Endometrial microvascular endothelial cells (primary cell): ENCODE results near the gene CDH23. TPM values are rescaled to one million over a fixed set of nuclear protein-coding genes. Genes with fewer than 3 reads are reported as not detected.

Experiments
- in situ Hi-C: cut with HindIII; loops from 2 replicates; pipeline ENCODE4 v1.10.0; 2017; ENCODE audit warnings: low sequenced_read_pairs, low pct_unique_long_range_greater_than_20kb; ENCODE audit errors: inconsistent ontology term
- total RNA-seq: library from RNA; depleted of rRNA; stranded (reverse); fragments of >200 nt; gene quantifications from one replicate; pipeline ENCODE4 v1.2.3, GENCODE V29; 2015; ENCODE audit errors: inconsistent ontology term

Gene CDH23
- total RNA-seq, 1 donor from 2014 or later, result 0.09 TPM

- in situ Hi-C loops, result no loop called here
These were observed 29.4 kb upstream of the CDH23 start for GRCh38 chr10:71367271-71367670.

GRCh38 chr10:71368176-71368575, 28.5 kb upstream of the CDH23 start:
- in situ Hi-C loops, result no loop called here

DNA sequence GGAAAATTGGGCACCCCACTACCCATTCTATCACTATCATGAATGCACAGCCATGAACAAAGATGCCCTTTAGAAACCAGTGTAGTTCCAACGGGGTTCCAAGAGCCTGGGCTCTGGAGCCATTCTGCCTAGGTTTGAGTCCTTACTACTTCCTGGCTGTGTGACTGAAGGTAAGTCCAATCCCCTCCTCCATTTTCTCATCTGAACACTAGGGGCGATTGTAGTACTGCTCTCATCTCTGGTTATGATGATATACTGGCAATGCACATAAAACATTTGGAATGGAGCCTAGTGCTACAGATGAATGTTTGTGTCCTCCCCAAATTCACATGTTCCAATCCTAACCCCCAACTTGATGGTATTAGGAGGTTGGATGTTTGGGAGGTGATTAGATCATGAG, 28.1 kb upstream of the CDH23 start:
- in situ Hi-C loops, result no loop called here

GRCh38 chr10:71369602-71370001, 27.1 kb upstream of the CDH23 start:
- in situ Hi-C loops, result no loop called here

DNA sequence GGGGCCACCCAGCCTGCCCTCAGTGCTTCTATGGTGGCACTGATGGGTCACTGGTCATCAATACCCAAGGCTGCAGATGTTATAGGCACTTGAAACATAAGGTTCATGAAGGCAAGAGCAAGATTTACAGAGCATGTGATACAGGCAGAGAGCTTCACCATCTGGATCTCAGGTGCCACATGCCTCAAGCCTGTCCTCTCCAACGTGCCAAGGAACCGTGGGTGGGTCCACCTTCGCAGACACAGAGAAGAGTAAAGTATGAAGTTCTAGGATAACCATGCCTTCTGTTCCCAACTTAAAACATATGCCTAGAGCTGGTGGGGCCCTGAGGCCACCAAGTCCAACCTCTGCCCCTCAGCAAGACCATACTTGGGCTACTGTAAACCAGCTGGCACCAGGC, 26.7 kb upstream of the CDH23 start:
- in situ Hi-C loops, result no loop called here

- in situ Hi-C loops, result no loop called here
These were observed 25.0 kb upstream of the CDH23 start for GRCh38 chr10:71371750-71372166.

- in situ Hi-C loops, result no loop called here
These were observed 23.7 kb upstream of the CDH23 start for GRCh38 chr10:71372882-71373495.

- in situ Hi-C loops, result loop anchor here (25.0 kb wide), 1 partner anchor 188 kb away; no protein-coding TSS in a partner anchor
These were observed 22.1 kb upstream of the CDH23 start for GRCh38 chr10:71374481-71375233.

GRCh38 chr10:71375952-71376351, 20.8 kb upstream of the CDH23 start:
- in situ Hi-C loops, result loop anchor here (25.0 kb wide), 1 partner anchor 186 kb away; no protein-coding TSS in a partner anchor

DNA sequence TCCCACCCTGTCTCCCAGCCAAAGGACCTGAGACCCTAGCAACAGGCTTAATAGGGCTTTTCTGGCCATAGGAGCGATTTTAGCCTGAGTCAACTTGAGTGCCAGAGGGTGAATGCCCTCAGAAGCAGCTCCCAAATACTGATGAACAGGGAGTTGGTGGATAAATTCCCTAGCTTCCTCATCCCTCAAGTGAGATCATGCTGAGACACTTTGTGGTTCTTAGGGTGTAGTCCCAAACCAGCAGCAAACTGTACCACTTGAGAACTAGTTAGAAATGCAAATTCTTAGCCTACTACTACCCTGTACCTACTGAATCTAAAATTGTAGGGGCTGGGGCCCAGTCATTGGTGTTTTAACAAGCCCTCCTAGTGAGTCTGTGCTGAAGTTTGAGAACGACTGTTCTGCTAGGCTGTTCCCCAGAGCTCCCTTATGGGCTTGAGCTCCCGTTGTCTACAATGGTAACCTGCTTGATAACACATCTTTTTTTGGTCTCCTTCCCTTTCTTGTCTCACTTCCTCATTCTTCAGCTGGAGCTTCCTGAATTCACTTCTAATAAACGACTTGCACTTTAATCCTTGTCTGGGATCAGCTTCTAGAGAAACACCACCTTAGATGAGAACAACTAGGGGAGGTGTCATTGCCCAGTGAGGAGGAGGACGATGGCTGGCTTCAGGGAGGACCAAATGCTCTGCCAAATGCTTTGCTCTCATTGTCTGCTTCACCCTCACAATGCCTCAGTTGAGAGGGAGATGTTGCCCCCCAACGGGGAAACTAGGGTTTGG, 18.2 kb upstream of the CDH23 start:
- in situ Hi-C loops, result loop anchor here (25.0 kb wide), 1 partner anchor 184 kb away; no protein-coding TSS in a partner anchor

- in situ Hi-C loops, result loop anchor here (25.0 kb wide), 1 partner anchor 183 kb away; no protein-coding TSS in a partner anchor
These were observed 17.5 kb upstream of the CDH23 start for GRCh38 chr10:71379118-71379766.

- in situ Hi-C loops, result loop anchor here (25.0 kb wide), 1 partner anchor 181 kb away; no protein-coding TSS in a partner anchor
These were observed 15.9 kb upstream of the CDH23 start for GRCh38 chr10:71380841-71381240.

DNA sequence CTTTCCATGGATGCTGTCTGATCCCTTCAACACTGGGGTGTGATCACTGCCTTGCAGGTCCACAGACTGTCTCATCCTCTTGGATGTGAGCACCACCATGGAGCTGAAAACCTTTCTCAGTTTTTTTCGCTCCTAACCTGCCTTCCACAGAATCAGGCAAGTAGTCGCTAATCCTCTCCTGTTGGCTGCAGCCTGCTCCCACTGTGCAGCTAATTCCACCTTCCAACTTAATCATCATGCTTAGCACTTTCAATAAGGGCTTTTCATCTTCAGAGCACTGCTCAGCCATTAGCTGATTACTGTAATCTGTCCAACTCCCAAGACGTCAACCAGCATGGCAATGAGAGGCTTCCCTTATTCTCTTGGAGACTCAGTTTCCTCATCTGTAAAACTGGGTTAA, 15.1 kb upstream of the CDH23 start:
- in situ Hi-C loops, result loop anchor here (25.0 kb wide), 1 partner anchor 181 kb away; no protein-coding TSS in a partner anchor

GRCh38 chr10:71382028-71382427, 14.7 kb upstream of the CDH23 start:
- in situ Hi-C loops, result loop anchor here (25.0 kb wide), 1 partner anchor 180 kb away; no protein-coding TSS in a partner anchor

DNA sequence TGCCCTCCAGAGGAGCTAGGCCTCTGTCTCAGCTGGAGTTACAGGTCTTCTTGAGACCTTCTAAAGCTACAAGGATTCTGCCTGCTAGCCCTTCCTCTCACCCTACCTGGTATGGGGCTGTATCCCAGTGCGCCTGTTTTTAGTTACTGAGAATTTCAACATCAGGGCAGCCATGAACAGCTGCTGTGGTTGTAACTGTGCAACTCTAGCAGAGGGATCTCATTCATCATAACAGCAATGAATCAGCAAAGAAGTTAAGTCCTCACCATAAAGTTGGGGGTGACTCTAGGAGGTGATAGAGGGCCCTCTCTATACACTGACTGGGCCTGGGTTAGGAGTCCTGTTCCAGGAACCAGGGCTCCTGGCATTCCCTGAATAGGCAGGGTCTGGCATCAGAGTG, 14.0 kb upstream of the CDH23 start:
- in situ Hi-C loops, result loop anchor here (25.0 kb wide), 1 partner anchor 180 kb away; no protein-coding TSS in a partner anchor

DNA sequence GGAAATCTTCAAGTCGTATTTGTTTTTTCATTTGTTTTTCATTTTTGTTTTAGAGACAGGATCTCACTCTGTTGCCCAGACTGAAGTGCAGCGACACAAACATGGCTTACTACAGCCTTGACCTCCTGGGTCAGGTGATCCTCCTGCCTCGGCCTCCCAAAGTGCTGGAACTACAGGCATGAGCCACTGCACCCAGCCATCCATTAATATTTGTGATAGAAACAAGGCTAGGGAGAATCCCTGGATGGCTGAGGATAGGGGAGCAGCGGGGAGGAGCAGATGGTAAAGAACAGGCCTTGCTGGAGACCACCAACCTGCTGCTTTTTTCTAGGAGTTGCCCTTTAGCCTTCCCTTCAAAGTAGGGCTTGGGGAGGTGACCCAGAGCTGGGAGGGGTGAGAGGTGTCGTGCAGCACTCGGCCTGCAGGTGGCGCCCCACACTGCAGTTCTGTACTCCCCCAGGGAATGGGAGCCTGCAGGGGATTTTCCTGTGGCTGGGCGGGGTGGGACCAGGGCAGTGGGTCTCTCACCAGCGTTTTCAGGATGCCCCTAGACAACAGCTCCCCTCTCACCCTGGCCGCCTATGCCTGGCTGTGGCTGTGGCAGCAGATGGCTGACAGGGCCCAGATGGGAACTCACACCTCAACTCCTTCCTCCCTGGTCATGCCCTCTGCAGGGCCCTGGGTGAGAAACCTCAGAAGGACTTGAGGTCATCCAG, 12.6 kb upstream of the CDH23 start:
- in situ Hi-C loops, result loop anchor here (25.0 kb wide), 1 partner anchor 178 kb away; no protein-coding TSS in a partner anchor

GRCh38 chr10:71388171-71388570, 8.5 kb upstream of the CDH23 start:
- in situ Hi-C loops, result loop anchor here (25.0 kb wide), 1 partner anchor 174 kb away; no protein-coding TSS in a partner anchor
